COLO829 (cell line): ENCODE results near the gene GNAT2.

ENCODE experiments used
- DNase-seq: peaks from one replicate; pipeline ENCODE4 v3.0.0; 2012; ENCODE audit warnings: low spot score

The GNAT2 gene

DNA sequence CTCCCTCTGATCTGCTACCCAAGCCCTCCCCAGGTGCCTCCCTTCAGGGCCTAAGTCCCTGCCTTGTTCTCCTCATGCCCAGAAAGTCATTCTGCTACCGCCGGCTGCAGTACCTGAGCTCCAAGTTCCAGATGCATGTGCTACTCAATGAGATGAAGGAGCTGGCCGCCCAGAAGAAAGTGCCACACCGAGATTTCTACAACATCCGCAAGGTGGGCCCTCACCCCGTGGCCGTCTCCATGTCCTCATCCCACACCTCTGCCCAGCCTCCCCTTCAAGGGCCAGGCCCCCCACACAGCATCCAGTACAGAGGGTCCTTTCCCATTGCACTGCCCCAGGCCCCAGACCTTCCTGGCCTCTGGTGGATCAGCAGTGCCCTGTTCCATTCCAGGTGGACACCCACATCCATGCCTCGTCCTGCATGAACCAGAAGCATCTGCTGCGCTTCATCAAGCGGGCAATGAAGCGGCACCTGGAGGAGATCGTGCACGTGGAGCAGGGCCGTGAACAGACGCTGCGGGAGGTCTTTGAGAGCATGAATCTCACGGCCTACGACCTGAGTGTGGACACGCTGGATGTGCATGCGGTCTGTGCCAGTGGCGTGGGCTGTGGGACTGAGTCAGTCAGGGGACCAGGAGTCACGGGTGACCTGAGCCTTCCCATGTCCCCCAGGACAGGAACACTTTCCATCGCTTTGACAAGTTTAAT lies 8.4 kb upstream of the GNAT2 start:
- no peak for DNase-seq

DNA sequence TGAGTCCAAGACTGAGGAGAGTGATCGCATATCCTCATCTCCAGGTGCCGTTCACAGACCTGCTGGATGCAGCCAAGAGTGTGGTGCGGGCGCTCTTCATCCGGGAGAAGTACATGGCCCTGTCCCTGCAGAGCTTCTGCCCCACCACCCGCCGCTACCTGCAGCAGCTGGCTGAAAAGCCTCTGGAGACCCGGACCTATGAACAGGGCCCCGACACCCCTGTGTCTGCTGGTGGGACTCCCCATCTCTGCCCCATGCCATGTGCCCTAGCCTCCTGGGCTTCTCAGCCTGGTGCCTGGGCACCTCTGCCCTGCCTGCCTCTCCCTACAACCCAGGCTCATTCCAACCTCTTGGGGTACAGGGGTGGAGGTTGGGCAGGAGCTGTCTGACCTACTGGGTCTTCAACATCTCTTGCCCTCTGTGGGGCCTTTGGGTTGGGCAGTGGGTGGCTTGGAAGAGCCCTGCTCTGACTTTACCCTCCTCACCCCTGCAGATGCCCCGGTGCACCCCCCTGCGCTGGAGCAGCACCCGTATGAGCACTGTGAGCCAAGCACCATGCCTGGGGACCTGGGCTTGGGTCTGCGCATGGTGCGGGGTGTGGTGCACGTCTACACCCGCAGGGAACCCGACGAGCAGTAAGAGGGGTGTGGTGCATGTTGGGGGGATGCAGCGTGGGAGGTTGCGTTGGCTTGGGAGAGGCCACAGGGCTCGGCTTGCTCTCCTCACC lies 7.4 kb upstream of the GNAT2 start:
- DNase-seq, result no peak

DNA sequence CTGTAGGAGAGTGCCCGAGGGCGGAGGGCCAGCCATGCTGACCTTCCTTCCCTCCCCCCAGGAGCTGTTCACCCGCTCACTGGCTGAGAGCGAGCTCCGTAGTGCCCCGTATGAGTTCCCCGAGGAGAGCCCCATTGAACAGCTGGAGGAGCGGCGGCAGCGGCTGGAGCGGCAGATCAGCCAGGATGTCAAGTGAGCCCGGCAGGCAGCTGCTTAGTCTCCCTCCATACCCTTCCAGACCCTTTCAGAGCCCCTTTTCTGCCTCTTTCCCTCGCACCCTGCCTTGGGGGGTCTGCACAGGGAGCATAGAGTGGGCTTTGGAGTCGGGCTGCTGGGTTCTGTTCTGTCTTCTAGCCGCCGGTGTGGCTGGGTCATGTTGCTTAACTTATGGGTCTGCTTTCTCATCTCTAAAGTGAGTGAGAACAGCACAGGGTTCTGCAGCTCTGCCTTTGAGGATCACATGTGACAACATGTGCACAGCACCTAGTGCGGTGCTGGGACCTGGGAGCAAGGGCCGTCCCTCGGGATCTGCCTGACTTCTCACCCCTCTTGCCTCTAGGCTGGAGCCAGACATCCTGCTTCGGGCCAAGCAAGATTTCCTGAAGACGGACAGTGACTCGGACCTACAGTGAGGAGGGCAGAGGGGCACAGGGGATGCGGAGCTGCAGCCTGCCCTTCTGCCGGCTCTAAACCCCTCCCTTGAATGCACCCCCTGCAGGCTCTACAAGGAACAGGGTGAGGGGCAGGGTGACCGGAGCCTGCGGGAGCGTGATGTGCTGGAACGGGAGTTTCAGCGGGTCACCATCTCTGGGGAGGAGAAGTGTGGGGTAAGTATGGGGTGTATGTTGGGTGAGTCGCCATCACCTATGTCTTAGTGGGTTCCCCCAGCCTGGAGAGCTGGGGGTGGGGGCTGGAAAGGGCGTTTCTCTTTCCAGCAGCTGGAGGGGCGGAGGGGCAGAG lies 6.5 kb upstream of the GNAT2 start:
- no peak for DNase-seq

DNA sequence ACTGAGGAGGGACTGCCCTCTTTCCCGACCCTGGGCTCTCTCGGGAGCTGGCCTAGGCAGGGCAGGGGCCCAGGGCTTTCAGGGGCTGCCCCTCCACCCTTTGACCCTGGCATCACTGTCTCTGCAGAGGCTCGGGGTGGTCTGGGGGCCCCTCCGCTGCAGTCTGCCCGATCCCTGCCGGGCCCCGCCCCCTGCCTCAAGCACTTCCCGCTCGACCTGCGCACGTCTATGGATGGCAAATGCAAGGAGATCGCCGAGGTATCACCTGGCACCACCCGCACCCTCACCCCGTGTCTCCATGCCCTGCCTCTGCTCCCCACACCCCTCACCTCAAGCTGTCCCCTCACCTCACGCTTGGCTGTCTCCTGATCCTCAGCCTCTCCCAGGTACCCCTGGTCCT lies 5.8 kb upstream of the GNAT2 start:
- DNase-seq, result no peak

DNA sequence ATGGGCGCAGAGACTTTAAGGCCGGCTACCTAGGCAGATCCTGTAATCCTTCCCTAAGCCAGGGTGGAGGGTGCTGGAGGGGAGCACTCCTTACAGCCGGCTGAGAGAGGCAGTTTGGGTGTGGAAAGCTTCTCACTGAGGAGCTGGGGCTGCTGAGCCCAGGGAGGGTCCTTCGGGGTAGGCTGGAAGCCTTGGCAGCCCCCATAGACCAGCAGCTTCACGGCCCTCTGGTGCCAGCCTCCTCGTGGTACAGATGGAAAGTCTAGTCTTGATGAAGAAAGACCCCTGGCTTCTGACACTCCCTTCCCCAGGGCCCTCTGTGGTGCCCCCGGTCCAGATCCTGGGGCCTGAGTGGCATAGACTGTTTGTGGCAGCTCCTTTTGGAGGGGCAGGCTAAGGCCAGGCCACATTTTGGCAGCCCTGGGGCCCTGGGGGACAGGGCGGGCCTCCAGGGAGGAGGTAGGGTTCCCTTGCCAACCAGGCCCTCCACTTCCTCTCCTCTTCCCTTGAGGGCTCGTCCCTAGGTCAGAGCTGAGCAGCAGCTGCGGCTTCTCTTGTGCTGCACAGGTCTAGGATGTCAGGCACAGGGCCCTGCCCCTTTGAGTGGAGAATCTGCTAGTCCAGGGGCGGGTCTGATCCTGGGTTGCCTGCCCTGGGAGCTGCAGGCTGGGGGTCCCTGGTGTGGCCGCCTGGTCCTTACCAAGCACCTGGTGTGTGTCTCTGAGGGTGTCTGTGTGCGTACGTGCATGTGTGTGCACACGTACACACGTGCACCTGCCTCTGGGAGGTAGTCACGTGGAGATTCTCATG lies 5.0 kb upstream of the GNAT2 start:
- DNase-seq, result no peak

DNA sequence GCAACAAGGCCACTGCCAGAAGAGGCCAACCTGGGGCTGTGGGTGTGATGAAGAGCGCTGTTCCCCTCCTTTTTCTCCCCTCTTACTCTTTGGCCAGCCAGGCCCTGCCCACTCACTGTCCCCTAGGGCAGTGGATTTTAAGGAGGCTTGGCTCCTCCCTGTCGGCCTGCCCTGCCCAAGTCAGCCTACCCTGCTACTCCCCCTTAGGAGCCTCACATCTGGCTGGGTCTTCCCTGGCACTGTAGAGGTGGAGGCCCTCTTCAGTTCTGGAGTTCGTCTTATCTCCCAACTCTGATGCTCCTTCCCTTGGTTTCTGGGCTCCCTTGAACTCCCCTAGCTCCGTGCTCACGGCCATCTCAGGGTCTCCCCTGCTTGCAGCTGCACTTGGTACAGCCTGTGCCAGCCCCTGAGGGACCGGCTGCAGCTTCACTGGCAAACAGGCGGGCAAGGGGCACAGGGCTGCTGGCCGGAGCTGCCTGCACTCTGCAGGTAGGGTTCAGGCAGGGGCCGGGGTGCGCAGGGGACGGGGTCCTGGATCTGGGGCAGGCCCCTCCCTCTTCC lies 4.3 kb upstream of the GNAT2 start:
- DNase-seq, result no peak

DNA sequence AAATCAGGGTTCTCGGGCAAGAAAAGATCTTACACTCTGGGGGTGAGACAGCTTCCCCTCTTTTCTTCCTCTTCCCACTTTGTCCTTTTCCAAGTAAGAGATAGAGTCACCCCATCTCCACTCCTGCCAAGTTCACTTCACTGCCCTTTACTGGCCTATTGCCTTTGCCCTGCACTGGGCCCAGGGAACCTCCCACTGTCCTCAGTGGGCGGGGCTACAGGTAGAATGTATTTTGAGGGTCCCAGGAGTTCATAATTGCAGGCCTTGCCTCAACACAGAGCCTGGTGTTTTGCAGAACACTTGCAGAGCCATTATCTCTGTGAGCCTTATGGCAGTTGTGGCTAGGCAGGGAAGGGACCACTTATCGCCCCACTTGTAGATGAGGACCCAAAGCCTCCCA lies 3.5 kb upstream of the GNAT2 start:
- no peak for DNase-seq

DNA sequence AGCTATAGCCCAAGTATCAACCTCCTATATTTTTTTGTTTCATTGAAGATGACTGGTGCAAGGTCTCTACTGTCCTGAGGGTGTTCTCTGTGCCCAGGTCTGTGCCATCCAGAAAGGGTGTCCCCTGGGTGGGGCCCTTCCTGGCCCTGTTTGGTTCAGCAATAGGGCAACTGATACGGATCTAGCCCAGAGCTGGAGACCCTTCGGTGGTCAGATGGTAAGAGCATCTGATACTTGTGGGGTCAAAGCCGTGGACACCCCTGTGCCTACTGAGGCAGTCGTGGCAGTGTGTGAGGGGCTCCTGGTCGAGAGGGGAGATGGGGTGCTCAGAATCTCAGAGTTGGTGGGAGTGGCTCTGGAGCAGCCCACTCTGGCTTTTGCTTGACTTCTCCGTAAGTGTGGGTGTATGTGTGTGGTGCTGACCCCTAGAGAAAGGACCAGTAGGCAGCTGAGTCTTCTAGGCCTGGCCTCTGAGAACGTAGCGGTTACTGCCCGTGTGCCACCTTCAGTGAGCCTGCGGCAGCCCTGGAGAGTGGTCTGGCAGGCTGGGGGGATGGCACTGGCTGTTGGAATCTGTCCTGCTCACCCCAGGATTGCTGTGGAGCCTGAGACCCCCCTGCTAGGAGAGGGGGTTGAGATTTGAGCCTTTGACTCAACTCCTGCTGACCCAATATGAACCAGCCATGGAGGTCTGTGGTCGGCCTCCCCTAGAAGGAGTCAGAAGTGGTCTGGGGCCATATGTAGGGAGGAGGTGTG lies 2.9 kb upstream of the GNAT2 start:
- no peak for DNase-seq

DNA sequence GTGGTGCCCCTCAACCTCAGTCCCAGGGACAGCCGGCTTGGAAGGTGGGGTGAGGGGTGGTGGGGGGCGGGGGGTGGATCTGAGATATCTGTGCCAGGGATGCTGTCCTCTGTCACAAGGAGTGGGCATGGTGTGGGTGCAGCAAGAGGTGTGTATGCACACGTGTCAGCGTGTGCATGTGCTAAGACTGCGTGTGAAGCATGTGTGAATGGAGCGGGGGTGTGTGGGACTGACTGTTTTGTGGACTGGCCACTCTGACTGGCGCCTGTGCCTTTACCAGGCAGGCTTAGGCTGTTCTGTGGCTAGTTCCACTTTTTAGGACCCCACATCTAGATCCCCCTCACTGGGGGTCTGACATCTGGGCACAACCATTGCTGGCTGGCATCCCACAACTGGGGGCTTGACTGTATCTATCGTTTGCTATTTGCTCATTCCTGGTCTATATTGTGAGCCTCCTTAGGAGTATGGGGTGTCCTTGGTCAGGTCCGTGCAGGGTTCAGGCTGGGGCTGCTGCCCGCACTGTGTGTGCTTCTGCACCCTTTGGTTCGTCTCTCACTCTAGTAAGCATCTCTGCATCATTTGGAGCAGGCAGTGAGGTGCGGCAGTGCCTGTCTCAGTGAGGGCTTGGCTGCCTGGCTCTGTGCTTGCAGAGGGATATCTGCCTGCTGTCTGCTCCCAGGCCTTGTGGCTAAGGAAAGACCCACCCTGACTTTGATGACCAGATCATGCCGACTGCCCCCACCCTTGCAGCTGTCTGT lies 2.1 kb upstream of the GNAT2 start:
- DNase-seq, result no peak

DNA sequence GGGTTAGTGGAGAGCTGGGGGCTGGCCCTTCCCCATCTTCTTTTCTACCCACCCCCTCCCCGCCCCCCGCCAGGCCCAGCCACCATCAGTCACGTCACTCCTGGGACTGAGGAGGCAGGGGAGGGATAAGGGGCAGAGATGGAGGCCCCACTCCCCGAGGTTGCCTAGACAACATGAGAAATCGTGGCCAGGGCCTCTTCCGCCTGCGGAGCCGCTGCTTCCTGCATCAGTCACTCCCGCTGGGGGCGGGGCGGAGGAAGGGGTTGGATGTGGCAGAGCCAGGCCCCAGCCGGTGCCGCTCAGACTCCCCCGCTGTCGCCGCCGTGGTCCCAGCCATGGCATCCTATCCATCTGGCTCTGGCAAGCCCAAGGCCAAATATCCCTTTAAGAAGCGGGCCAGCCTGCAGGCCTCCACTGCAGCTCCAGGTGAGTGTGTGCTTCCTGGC lies 1.4 kb upstream of the GNAT2 start:
- DNase-seq, result peak; percentile 86

DNA sequence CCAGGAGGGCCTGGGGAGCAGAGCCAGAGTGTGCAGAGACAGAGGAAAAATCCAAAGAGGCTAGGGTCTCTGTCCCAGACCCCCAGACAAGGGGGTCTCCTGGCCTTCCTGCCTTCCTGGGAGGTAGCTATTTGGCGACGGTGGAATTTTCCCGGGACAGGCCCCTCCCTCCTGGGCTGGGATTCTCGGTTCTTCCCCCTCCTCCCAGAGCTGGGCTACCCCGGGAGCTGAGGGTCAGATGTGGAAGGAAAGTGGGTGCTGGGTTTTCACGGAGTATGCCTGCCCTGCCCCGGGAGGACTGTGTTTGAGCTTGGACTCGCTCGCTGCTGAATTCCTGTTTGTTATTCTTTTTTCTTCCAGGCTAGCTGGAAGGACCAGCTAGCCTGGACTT lies 980 bp upstream of the GNAT2 start:
- DNase-seq, result peak; percentile 31

DNA sequence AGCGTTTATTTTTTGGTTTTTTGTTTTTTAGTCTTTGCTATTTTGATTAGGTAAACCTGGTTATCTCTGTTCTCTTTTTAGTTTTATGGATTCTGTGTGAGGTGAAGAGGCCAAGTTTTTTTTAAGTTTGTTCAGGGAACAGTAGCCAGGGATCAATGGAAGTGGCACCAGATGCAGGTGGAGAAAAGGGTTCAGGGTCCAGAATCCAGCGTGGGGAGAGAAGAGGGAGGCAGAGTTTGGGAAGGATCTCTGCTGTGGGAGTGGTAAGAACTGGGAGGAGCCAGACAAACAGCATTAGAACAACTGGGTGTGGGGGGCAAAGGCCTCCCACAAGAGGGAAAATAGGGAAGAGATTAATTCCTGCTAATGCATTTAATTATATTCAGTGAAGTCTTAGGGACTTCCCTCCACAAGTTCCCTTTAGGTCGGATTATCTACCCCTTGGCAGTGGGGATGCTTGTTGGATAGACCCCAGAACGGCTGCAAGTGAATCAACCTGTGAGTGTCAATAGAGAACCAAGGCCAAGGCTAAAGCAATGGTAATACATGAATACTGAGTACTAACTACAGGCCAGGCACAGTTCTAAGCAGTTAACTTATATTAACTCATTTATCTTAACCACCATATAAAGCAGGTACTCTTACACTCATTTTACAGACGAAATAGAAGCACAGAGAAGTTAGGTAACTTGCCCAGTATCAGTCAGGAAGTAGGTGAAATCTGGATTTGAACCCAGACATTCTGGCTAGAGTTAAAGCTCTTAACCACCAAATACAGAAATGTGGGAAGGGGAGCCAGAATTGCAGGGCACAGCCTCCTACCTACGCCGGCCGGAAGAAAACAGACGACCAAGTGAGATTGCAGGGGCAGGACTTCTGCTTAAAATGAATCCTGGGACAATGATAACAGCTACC lies 498 bp downstream of the GNAT2 start:
- DNase-seq, result no peak

DNA sequence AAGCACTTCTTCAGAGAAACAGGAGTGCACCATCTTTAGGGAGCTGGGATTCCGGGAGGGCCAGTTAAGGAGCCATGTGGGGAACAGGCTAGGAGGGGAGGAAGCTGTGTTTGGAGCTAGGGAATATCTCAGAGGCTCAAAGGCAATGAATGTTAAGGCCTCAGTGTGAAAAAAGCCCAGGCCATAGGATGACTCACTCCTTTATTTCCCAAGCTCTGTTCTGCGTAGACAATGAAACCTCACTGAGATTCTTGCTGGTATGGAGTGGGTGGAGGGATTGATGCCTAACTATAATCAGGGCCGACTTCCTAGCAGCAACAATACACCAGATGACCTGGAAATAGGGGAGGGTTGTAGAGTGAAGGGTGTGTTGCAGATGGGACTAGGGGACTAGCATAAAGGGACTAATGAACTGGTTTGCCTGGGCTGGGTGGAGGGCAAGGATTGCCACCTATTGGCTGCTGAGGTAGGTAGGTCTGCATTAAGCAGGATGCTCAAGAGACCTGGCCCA lies 2.1 kb downstream of the GNAT2 start:
- peak; percentile 63 for DNase-seq

DNA sequence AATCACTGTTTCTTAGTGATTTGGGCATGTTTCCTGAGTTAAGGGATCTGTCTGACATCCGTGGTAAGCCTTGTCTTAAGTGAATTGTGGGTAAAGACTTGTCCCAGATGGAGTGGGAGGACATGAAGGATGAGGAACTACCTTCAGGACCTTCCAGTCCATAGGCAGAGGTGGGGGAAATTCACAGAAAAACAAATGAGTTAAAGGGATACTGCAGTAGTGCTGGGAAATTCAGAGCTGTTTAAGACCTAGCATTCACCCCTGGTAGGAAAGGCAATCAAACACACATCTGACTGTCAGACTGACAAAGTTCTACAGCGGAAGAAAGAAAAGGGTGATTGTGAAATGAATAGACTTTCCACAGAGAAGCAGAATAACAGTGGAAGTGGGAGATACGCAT lies 3.0 kb downstream of the GNAT2 start:
- no peak for DNase-seq

DNA sequence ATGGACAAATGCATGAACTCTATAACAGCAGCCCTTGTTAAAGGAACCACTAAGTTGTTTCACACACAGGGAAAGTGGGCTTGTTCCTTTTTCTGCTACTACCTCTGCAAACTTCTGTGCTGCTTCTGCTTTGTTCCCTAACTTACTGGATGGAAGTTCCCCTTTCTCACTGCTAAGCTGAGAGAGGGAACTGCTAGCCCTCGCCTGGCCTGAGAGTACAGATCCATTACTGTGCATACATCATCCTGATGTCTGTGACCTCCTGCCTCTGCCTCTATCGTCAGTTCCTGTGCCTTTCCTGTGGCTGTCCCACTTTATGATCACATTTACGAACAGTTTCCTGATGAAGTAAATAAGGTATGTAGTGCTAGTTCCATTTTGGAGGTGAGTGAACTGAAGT lies 3.5 kb downstream of the GNAT2 start:
- DNase-seq, result no peak

DNA sequence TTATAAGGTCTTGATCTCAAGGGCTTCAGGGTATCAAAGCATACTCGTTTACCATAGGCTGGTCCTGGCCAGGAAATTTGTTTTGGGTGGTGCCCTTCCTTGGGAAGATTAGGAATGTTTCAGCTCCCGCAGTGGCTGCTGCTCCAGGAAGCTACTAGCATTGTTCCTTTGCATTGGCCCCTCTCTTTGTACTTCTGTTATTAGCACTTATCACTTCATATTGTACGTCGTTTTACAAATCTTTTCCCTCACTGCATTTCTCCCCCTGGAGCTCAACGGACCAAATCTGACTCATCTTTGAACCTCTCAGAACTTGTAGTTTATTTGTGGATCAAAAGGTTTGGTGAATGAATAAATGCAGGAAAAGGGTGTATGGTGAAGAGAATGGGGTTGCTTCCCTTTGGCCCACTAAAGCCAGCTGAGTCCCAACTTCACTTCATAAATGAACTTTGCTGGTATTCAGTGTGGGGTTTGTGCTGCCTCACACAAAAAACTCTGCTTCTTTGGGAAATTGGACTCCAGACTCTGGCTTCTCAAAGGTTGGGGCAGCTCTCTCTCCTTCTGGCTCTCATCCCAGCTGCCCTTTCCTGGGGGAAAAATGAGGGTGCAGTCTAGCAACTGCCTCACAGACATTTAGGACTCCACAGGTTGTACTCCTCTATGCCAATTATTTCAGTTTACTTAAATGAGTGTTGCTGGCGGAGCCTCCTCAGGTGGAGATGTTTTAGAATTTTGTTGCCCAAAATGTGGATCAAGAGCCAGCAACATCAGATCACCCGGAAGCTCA lies 5.9 kb downstream of the GNAT2 start:
- DNase-seq, result no peak

DNA sequence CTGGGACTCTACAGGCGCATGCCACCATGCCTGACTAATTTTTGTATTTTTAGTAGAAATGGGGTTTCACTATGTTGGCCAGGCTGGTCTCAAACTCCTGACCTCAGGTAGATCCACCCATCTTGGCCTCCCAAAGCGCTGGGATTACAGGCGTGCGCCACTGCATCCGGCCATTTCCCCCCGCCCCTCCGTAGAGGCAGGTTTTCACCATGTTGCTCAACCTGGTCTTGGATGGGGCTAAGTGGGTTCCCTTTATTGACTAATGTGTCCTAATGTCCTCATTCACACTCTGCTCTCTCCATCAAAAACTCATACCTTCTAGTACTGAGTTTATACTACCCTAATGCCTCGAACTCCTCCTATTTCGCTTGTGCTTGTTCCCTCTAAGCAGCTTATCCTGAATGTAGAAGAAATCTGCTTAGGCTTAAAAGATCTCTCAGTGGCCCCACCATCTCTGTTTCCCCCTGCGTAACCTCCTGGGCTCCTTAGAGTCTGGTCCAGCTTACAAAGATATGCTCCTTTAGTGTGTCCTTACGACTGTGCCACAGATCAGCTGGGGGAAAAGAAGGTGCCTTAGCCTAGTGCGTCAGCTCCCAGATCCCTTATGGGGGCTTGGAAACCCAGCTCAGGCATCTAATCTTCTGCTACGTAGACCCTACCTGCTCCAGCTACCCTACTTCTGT lies 8.0 kb downstream of the GNAT2 start:
- no peak for DNase-seq
